ENCODE measurements around the gene ARHGAP27.

Gene ARHGAP27

GRCh38 chr17:45430006-45430737 is 2.5 kb downstream of the ARHGAP27 start:
- DNase-seq: no peak

GRCh38 chr17:45429339-45430005 is 3.2 kb downstream of the ARHGAP27 start:
- DNase-seq: no peak

GRCh38 chr17:45428931-45429338 is 3.7 kb downstream of the ARHGAP27 start:
- no peak for DNase-seq

GRCh38 chr17:45428050-45428617 is 4.5 kb downstream of the ARHGAP27 start:
- peak; percentile 87 for DNase-seq

- no peak for DNase-seq
These were observed 5.4 kb downstream of the ARHGAP27 start for GRCh38 chr17:45427181-45427835.

GRCh38 chr17:45426561-45426960 is 6.1 kb downstream of the ARHGAP27 start:
- no peak for DNase-seq

- no peak for DNase-seq
These were observed 6.7 kb downstream of the ARHGAP27 start for GRCh38 chr17:45425984-45426413.

GRCh38 chr17:45425125-45425983 is 7.3 kb downstream of the ARHGAP27 start:
- peak; percentile 17 for DNase-seq

- DNase-seq: no peak
These were observed 7.9 kb downstream of the ARHGAP27 start for GRCh38 chr17:45424769-45425124.

GRCh38 chr17:45423975-45424335 is 8.7 kb downstream of the ARHGAP27 start:
- no peak for DNase-seq

GRCh38 chr17:45423304-45423974 is 9.2 kb downstream of the ARHGAP27 start:
- DNase-seq: no peak

GRCh38 chr17:45414990-45415881 is 17.4 kb downstream of the ARHGAP27 start:
- DNase-seq: no peak

- DNase-seq: no peak
These were observed 19.2 kb downstream of the ARHGAP27 start for GRCh38 chr17:45413498-45413923.

- DNase-seq: no peak
These were observed 21.1 kb downstream of the ARHGAP27 start for GRCh38 chr17:45411348-45412105.

GRCh38 chr17:45410144-45411091 is 22.3 kb downstream of the ARHGAP27 start:
- DNase-seq: no peak

- DNase-seq: no peak
These were observed 23.0 kb downstream of the ARHGAP27 start for GRCh38 chr17:45409659-45410076.

- no peak for DNase-seq
These were observed 23.9 kb downstream of the ARHGAP27 start for GRCh38 chr17:45408611-45409421.

- no peak for DNase-seq
These were observed 26.6 kb downstream of the ARHGAP27 start for GRCh38 chr17:45406107-45406506.
